ENCODE results near the gene STK24. TPM values are rescaled to one million over a fixed set of nuclear protein-coding genes. Genes with fewer than 3 reads are reported as not detected.
A peak's percentile ranks its signal among the peaks of the same experiment; 100 is the strongest.

STK24 gene
- total RNA-seq, 6 donors from 2014 or later = 51.3 to 89.8 (median 78.6) TPM

- no peak overlapping the region for H3K4me3 ChIP-seq
- H3K4me1 ChIP-seq = peaks cover 19 to 50% (median 23%) of the 10 kb centered on the region in 4 donors
- ATAC-seq (ENCODE audit: low FRiP score in 2 of 2) = no peak
- peak overlapping the region in 1 of 4 donors; percentile 11 for H3K27ac ChIP-seq
- no peak for DNase-seq
- no peaks in the 10 kb centered on the region for H3K27me3 ChIP-seq
- H3K36me3 ChIP-seq = peaks cover 0 to 1% (median 0%) of the 10 kb centered on the region in 4 donors
- no peak for TF ChIP-seq EP300 (IDR thresholded peaks at IDR 0.05)
- no peak for TF ChIP-seq POLR2A (IDR thresholded peaks at IDR 0.05)
- no peak for TF ChIP-seq POLR2AphosphoS5 (IDR thresholded peaks at IDR 0.05)
- no peak for TF ChIP-seq CTCF (IDR thresholded peaks at IDR 0.05)
- 89 to 91% methylated on average over 8 of the region's 8 CpGs for WGBS, 2 donors
- H3K9me3 ChIP-seq = no peaks in the 10 kb centered on the region
Observed at GRCh38 chr13:98489446-98490194, 87.3 kb downstream of the STK24 start.

GRCh38 chr13:98488736-98489135 lies 88.2 kb downstream of the STK24 start:
- ATAC-seq (ENCODE audit: low FRiP score in 2 of 2) = no peak
- Histone ChIP-seq H3K27me3 (no peaks in the 10 kb centered on the region), H3K9me3 (no peaks in the 10 kb centered on the region), H3K36me3 (no peaks in the 10 kb centered on the region), H3K4me1 (peaks cover 28 to 57% (median 32%) of the 10 kb centered on the region in 4 donors), H3K27ac (no peak overlapping the region), H3K4me3 (no peak overlapping the region)
- no peak for DNase-seq
- 82 to 88% methylated on average over 11 of the region's 11 CpGs for WGBS, 2 donors
- TF ChIP-seq POLR2AphosphoS5 (IDR thresholded peaks at IDR 0.05) (no peak), CTCF (IDR thresholded peaks at IDR 0.05) (no peak), EP300 (IDR thresholded peaks at IDR 0.05) (no peak), POLR2A (IDR thresholded peaks at IDR 0.05) (no peak)

- ATAC-seq (ENCODE audit: low FRiP score in 2 of 2) = no peak
- no peaks in the 10 kb centered on the region for H3K9me3 ChIP-seq
- H3K4me3 ChIP-seq = no peak overlapping the region
- TF ChIP-seq EP300 (IDR thresholded peaks at IDR 0.05) (no peak), CTCF (IDR thresholded peaks at IDR 0.05) (no peak), POLR2A (IDR thresholded peaks at IDR 0.05) (no peak), POLR2AphosphoS5 (IDR thresholded peaks at IDR 0.05) (no peak)
- H3K27me3 ChIP-seq = no peaks in the 10 kb centered on the region
- DNase-seq = no peak
- WGBS, 2 donors = 73 to 77% methylated on average over 5 of the region's 5 CpGs
- peaks cover 40 to 69% (median 44%) of the 10 kb centered on the region in 4 donors for H3K4me1 ChIP-seq
- no peaks in the 10 kb centered on the region for H3K36me3 ChIP-seq
- H3K27ac ChIP-seq = no peak overlapping the region
Observed at GRCh38 chr13:98487522-98487921, 89.4 kb downstream of the STK24 start.

GRCh38 chr13:98487016-98487415 lies 89.9 kb downstream of the STK24 start:
- ATAC-seq (ENCODE audit: low FRiP score in 2 of 2) = no peak
- WGBS, 2 donors = 96% methylated on average over 5 of the region's 5 CpGs
- Histone ChIP-seq H3K4me3 (no peak overlapping the region), H3K9me3 (no peaks in the 10 kb centered on the region), H3K27me3 (no peaks in the 10 kb centered on the region), H3K36me3 (no peaks in the 10 kb centered on the region), H3K27ac (no peak overlapping the region), H3K4me1 (peaks cover 45 to 73% (median 48%) of the 10 kb centered on the region in 4 donors)
- TF ChIP-seq POLR2A (IDR thresholded peaks at IDR 0.05) = no peak
- TF ChIP-seq POLR2AphosphoS5 (IDR thresholded peaks at IDR 0.05) = no peak
- TF ChIP-seq CTCF (IDR thresholded peaks at IDR 0.05) = no peak
- no peak for TF ChIP-seq EP300 (IDR thresholded peaks at IDR 0.05)
- DNase-seq = no peak

- no peak for ATAC-seq (ENCODE audit: low FRiP score in 2 of 2)
- H3K27ac ChIP-seq = peak overlapping the region in 1 of 4 donors; percentile 90
- TF ChIP-seq EP300 (IDR thresholded peaks at IDR 0.05) = no peak
- no peak for TF ChIP-seq POLR2A (IDR thresholded peaks at IDR 0.05)
- TF ChIP-seq CTCF (IDR thresholded peaks at IDR 0.05) = no peak
- no peak for TF ChIP-seq POLR2AphosphoS5 (IDR thresholded peaks at IDR 0.05)
Observed at GRCh38 chr13:98486412-98486811, 90.5 kb downstream of the STK24 start.

More at GRCh38 chr13:98486412-98486811, 90.5 kb downstream of the STK24 start:
- no peak for DNase-seq
- no peaks in the 10 kb centered on the region for H3K27me3 ChIP-seq
- H3K4me1 ChIP-seq = peaks cover 46 to 76% (median 51%) of the 10 kb centered on the region in 4 donors
- H3K9me3 ChIP-seq = no peaks in the 10 kb centered on the region
- H3K36me3 ChIP-seq = no peaks in the 10 kb centered on the region
- WGBS, 2 donors = 84% methylated on average over 7 to 8 of the region's 8 CpGs
- no peak overlapping the region for H3K4me3 ChIP-seq

Data from upper lobe of left lung (tissue), 6 donors.